NCI-H446 (cell line): ENCODE measurements around the gene MYO3A.
"Not testable (repeated sequence)": the region's sequence is repeated elsewhere in the genome, so short reads cannot be mapped to it uniquely, and the experiment has no call there.

Experiments used
- DNase-seq, 2 experiments: peaks; one replicate each; lab custom pipeline; 2025; lab: John Stamatoyannopoulos, UW

The MYO3A gene

GRCh38 chr10:25974897-25975459, 40.9 kb downstream of the MYO3A start:
- DNase-seq: no peak

GRCh38 chr10:25978771-25979170, 44.7 kb downstream of the MYO3A start:
- no peak for DNase-seq

- DNase-seq: no peak
Measured at GRCh38 chr10:25982107-25982506, 48.1 kb downstream of the MYO3A start.

- no peak for DNase-seq
Measured at GRCh38 chr10:25988583-25988982, 54.6 kb downstream of the MYO3A start.

- no peak for DNase-seq
Measured at GRCh38 chr10:25989951-25990350, 55.9 kb downstream of the MYO3A start.

GRCh38 chr10:25999295-25999981, 65.4 kb downstream of the MYO3A start:
- DNase-seq: no peak

GRCh38 chr10:26000971-26001370, 66.9 kb downstream of the MYO3A start:
- no peak for DNase-seq

GRCh38 chr10:26002466-26002865, 68.4 kb downstream of the MYO3A start:
- not testable (repeated sequence) for DNase-seq

- no peak for DNase-seq
Measured at GRCh38 chr10:26015092-26015491, 81.1 kb downstream of the MYO3A start.

GRCh38 chr10:26022831-26023230, 88.8 kb downstream of the MYO3A start:
- DNase-seq: no peak

GRCh38 chr10:26024303-26024702, 90.3 kb downstream of the MYO3A start:
- DNase-seq: no peak

- no peak for DNase-seq
Measured at GRCh38 chr10:26025523-26025922, 91.5 kb downstream of the MYO3A start.

GRCh38 chr10:26029858-26030257, 95.8 kb downstream of the MYO3A start:
- DNase-seq: no peak

- DNase-seq: no peak
Measured at GRCh38 chr10:26031300-26031699, 97.3 kb downstream of the MYO3A start.

- DNase-seq: no peak
Measured at GRCh38 chr10:26043469-26043868, 109.4 kb downstream of the MYO3A start.

GRCh38 chr10:26044141-26044749, 110.2 kb downstream of the MYO3A start:
- peak in 1 of 2 experiments; percentile 10 for DNase-seq

- DNase-seq: no peak
Measured at GRCh38 chr10:26046073-26046700, 112.2 kb downstream of the MYO3A start.

GRCh38 chr10:26048756-26049155, 114.7 kb downstream of the MYO3A start:
- DNase-seq: no peak

- no peak for DNase-seq
Measured at GRCh38 chr10:26052326-26052725, 118.3 kb downstream of the MYO3A start.

GRCh38 chr10:26057466-26057865, 123.4 kb downstream of the MYO3A start:
- no peak for DNase-seq

GRCh38 chr10:26064106-26064505, 130.1 kb downstream of the MYO3A start:
- DNase-seq: no peak

- DNase-seq: no peak
Measured at GRCh38 chr10:26067680-26068079, 133.7 kb downstream of the MYO3A start.

GRCh38 chr10:26080971-26081370, 146.9 kb downstream of the MYO3A start:
- DNase-seq: not testable (repeated sequence)
